Measurements from ENCODE around the gene SQSTM1.

- TF ChIP-seq EZH2 (IDR thresholded peaks at IDR 0.05) (no peak), CTCF (IDR thresholded peaks at IDR 0.05) (no peak), EZH2phosphoT487 (IDR thresholded peaks at IDR 0.05) (no peak)
Observed at GRCh38 chr5:179771311-179771895, 49.3 kb upstream of the SQSTM1 start.

Measured in neural progenitor cell (in vitro differentiated cells).